RWPE2 (cell line): Measurements from ENCODE around the gene IFT81.
A peak's percentile ranks its signal among the peaks of the same experiment; 100 is the strongest.

Experiments used
- ATAC-seq: fragments of 200-7000 bp; cut with Tn5 transposase; 3 replicates; pipeline ENCODE4 v1.9.1; 2021; ENCODE audit warnings: low read depth
- DNase-seq: peaks from one replicate; pipeline ENCODE4 v3.0.0-alpha.2; 2020; ENCODE audit warnings: low spot score
- H3K27ac ChIP-seq: fragments of 450-650 bp; 2 replicates; pipeline ENCODE4 v1.5.1; 2017; ENCODE audit warnings: mild to moderate bottlenecking; ENCODE audit not compliant: poor library complexity, severe bottlenecking
- H3K27me3 ChIP-seq: fragments of 250-450 bp; sonication (Bioruptor Pico); 2 replicates; pipeline ENCODE4 v1.5.1; 2021; ENCODE audit warnings: mild to moderate bottlenecking, moderate library complexity; ENCODE audit not compliant: insufficient read depth, poor library complexity, severe bottlenecking
- H3K36me3 ChIP-seq: fragments of 250-450 bp; sonication (Bioruptor Pico); 2 replicates; pipeline ENCODE4 v1.5.1; 2020; ENCODE audit warnings: low read depth, mild to moderate bottlenecking, moderate library complexity
- H3K4me1 ChIP-seq: fragments of 250-450 bp; sonication (Bioruptor Pico); 2 replicates; pipeline ENCODE4 v1.5.1; 2021; ENCODE audit warnings: mild to moderate bottlenecking, moderate library complexity; ENCODE audit not compliant: insufficient read depth, poor library complexity, severe bottlenecking
- H3K4me3 ChIP-seq: fragments of 250-450 bp; sonication (Bioruptor Pico); 2 replicates; pipeline ENCODE4 v1.5.1; 2021; ENCODE audit warnings: mild to moderate bottlenecking, moderate library complexity; ENCODE audit not compliant: severe bottlenecking
- H3K9me3 ChIP-seq: fragments of 250-450 bp; sonication (Bioruptor Pico); 2 replicates; pipeline ENCODE4 v1.5.1; 2021; ENCODE audit warnings: mild to moderate bottlenecking, moderate library complexity; ENCODE audit not compliant: severe bottlenecking
- TF ChIP-seq, protein P1 (sequence below): fragments of 450-650 bp; IDR thresholded peaks from one replicate; pipeline ENCODE4 v1.5.1; 2017; ENCODE audit warnings: mild to moderate bottlenecking, moderate library complexity; ENCODE audit not compliant: poor library complexity, severe bottlenecking

Gene IFT81

DNA sequence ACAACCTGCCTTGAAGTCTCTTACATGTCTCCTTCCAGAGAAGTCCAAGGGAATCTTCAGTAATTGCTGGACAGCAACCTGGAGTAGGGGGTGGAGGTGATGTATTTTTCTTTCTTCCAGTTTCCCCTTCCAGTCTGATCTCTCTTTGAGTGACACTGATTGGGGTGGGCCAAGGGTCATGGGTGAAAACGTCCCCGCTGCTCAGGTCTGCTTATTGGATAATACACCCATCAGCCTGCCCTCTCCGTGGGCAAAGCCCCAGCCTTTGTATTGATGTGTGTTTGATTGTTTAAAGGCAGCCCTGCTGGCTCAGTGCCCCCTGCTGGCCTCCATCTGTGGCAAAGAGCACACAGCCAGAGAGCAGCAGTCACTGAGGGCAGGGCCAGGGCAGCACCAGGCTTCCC lies 121.2 kb downstream of the IFT81 start:
- TF ChIP-seq, protein P1, sequence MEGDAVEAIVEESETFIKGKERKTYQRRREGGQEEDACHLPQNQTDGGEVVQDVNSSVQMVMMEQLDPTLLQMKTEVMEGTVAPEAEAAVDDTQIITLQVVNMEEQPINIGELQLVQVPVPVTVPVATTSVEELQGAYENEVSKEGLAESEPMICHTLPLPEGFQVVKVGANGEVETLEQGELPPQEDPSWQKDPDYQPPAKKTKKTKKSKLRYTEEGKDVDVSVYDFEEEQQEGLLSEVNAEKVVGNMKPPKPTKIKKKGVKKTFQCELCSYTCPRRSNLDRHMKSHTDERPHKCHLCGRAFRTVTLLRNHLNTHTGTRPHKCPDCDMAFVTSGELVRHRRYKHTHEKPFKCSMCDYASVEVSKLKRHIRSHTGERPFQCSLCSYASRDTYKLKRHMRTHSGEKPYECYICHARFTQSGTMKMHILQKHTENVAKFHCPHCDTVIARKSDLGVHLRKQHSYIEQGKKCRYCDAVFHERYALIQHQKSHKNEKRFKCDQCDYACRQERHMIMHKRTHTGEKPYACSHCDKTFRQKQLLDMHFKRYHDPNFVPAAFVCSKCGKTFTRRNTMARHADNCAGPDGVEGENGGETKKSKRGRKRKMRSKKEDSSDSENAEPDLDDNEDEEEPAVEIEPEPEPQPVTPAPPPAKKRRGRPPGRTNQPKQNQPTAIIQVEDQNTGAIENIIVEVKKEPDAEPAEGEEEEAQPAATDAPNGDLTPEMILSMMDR, result peak; percentile 19

DNA sequence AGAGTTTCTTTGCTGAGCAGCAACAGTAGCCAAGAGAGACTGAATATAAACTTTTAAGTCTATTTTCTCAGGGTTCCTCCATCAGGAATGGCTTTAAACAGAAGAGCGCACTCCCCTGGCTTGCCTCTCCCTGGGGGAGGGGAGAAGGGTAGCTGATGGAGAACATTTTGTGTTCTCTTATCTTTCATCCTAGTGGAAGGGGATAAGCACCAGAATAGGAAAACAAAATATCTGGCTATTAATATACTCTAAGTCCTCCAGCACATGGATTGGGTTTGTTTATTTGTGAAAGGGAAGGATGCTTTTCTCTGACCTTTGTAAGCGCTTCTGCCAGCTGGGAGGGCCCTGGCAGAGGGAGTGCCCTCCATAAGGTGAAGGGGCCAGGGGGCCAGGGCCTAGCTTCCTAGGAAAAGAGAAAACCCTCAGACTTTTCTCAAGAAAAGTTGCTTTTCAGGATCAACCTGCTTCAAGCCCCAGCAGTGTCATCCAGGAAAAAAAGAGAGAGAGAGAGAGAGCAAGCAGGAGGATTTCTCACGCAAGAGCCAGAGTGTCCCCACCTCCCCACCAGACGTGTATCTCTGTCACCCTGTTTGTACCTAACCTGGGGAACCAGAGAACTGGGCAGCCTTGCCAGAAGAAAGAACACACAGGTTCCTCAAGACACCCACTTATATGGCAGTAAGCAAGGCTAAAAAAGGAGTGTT lies 122.6 kb downstream of the IFT81 start:
- Histone ChIP-seq H3K9me3 (no peaks in the 10 kb centered on the region), H3K4me1 (peaks cover 30% of the 10 kb centered on the region), H3K27me3 (no peaks in the 10 kb centered on the region), H3K4me3 (no peak overlapping the region), H3K36me3 (no peaks in the 10 kb centered on the region), H3K27ac (peak overlapping the region; percentile 98)
- ATAC-seq (no peak), DNase-seq (no peak)
- TF ChIP-seq, protein P1, result no peak

More for the DNA sequence above, 121.2 kb downstream of the IFT81 start:
- Histone ChIP-seq H3K4me3 (no peak overlapping the region), H3K27me3 (no peaks in the 10 kb centered on the region), H3K36me3 (no peaks in the 10 kb centered on the region), H3K9me3 (no peaks in the 10 kb centered on the region), H3K4me1 (peaks cover 30% of the 10 kb centered on the region), H3K27ac (peak overlapping the region; percentile 98)
- no peak for ATAC-seq
- DNase-seq, result no peak

DNA sequence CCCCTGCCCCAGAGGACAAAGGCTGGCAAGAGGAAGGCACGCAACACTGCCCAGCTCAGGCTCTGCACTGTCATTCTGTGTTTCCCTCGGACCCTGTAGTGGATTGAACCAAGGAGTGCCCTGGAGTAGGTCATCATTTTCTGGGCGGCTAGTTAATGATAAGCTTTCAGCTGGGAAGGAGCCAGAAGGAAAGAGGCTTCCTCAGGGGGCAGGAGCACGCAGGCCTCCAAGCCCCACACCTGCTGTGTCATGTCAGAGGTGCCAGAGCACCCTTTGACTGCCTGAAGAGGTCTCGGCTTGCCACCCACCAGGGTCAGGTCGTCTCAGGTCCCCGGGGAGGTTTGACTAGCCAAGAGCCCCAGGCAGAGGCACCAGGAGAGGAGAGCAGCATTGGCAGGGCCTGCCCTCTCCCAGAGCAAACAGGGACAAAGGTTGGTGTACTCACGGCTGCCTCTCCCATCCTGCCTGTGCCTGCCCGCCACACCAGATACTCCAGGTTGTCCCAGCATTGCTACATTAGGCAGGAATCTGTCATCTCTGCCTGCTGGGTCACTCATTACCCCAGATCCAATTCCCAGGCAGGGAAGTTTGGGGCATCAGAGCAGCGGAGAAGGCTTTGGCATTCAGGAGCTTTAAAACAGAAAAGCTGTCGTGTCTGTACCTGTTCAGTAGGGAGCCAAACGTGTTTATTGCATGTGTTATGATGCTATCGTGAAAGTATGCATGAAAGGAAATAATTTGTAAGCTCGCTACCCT lies 123.4 kb downstream of the IFT81 start:
- Histone ChIP-seq H3K36me3 (no peaks in the 10 kb centered on the region), H3K9me3 (no peaks in the 10 kb centered on the region), H3K4me1 (peaks cover 30% of the 10 kb centered on the region), H3K27me3 (no peaks in the 10 kb centered on the region), H3K4me3 (no peak overlapping the region), H3K27ac (peak overlapping the region; percentile 98)
- peak; percentile 84 for DNase-seq
- TF ChIP-seq, protein P1, result no peak
- ATAC-seq, result peak; percentile 84

DNA sequence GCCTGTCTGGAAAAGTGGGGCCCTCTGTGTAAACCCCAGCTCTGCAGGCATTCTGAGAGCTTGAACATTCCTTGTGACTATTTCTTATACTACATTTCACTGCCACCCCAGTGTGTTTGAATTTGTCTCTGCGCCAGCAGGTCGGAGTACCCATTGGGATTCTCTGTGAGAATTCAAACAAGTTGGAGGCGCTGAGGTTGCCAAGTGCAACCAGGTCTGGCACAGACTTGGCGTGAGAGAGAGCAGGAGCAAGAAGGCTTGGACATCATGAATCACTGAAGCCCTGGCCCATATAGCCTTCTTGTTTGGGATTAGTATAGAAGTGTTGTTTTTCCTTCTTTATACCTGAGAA lies 123.9 kb downstream of the IFT81 start:
- Histone ChIP-seq H3K27ac (peak overlapping the region; percentile 98), H3K4me3 (no peak overlapping the region)
- TF ChIP-seq, protein P1, result no peak

DNA sequence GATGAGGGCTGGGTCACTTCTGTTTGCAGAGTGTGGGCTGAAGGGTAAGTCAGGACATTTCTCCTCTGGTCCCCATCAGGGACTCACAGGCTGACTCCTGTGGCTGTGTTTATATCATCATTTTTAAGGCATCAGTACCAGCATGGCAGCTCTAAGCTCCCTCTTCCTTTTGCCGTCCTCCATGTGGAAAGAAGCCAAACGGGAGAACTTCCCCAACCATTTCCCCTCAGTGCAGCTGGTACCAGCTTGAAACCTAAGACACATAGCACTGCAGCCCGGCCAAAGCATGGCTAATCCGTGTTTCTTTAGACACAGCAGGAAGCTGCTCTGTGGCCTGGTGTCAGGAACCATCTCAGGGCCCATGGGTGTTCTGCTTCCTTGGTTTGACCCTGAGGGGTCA lies 124.9 kb downstream of the IFT81 start:
- TF ChIP-seq, protein P1, result no peak

More for the DNA sequence above, 123.9 kb downstream of the IFT81 start:
- ATAC-seq (peak; percentile 59), DNase-seq (no peak)
- Histone ChIP-seq H3K27me3 (no peaks in the 10 kb centered on the region), H3K9me3 (no peaks in the 10 kb centered on the region), H3K4me1 (peaks cover 30% of the 10 kb centered on the region), H3K36me3 (no peaks in the 10 kb centered on the region)

More for the DNA sequence above, 124.9 kb downstream of the IFT81 start:
- Histone ChIP-seq H3K36me3 (no peaks in the 10 kb centered on the region), H3K4me3 (no peak overlapping the region), H3K4me1 (peaks cover 36% of the 10 kb centered on the region), H3K27ac (peak overlapping the region; percentile 98), H3K9me3 (no peaks in the 10 kb centered on the region), H3K27me3 (no peaks in the 10 kb centered on the region)
- ATAC-seq (no peak), DNase-seq (no peak)
